GM21723 (cell line): ENCODE data around the gene SLC44A5.
"Not testable (repeated sequence)": the region's sequence is repeated elsewhere in the genome, so short reads cannot be mapped to it uniquely, and the experiment has no call there.

ENCODE experiments used
- ATAC-seq: cut with Tn5 transposase; IDR thresholded peaks from one replicate; pipeline ENCODE4 v1.9.1; 2021; ENCODE audit warnings: mild to moderate bottlenecking, moderate library complexity; ENCODE audit not compliant: unreplicated experiment

The SLC44A5 gene

GRCh38 chr1:75469586-75470173, 141.2 kb downstream of the SLC44A5 start:
- no peak for ATAC-seq

DNA sequence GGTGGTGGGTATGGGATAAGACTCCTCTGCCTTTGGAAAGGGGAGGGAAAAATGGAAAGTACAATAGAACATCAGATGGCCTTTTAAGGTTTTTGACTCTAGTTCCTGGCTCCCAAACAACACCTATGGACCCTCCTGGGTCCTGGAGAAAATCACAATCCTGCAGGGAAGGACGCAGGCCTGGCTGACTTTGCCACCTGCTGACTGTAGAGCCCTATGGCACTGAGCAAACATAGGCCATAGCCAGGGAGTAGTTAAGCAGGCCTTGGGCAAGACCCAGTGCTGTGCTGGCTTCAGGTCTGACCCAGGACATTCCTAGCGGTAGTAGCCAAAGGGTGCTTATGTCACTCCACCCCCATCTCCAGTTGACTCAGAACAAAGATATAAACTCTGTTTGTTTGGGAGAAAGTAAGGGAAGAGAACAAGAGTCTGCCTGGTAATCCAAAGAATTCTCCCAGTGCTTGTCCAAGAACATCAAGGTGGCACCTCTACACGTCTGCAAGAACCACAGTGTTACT, 149.0 kb downstream of the SLC44A5 start:
- ATAC-seq, result no peak

DNA sequence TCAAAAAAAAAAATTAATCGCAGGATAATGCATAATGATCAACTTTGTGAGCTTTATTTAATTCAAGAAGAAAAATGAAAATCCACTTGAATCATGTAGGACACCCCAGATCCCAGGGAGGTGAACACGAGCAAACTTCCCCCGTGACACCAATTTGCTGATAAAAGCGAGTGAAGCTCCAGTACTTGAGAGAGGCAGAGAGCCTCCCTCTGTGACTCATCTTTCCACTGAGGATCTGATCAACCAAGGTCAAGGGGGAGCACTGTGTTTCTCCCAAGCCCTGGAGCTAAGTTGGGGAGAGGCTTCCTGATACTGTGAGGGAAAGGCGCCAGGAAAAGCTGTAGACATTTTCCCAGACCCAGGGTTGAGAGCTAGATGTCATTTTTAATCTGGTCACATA, 160.9 kb downstream of the SLC44A5 start:
- no peak for ATAC-seq

- ATAC-seq, result no peak
These were observed 166.7 kb downstream of the SLC44A5 start for GRCh38 chr1:75444220-75444619.

GRCh38 chr1:75440274-75440673, 170.6 kb downstream of the SLC44A5 start:
- ATAC-seq, result no peak

- no peak for ATAC-seq
These were observed 172.6 kb downstream of the SLC44A5 start for GRCh38 chr1:75438355-75438754.

DNA sequence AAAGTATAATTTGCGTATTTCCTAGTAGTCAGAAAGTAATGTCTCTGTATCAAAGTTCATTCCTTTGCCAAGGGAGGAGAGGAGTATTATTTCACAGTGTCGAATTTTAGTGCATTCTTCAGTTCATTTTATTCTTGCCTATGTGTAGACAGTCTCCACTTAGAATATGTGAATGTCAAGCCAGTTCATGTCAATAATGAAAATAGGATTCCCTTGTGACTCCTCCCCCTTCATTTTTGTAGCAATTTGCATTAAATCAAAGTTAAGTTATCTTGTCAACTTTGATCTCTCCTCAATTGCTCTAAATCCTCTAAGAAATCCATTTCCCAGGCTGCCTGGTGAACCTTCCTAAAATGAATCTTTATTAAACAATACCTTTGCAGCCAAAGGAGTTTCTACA, 179.1 kb downstream of the SLC44A5 start:
- no peak for ATAC-seq

- ATAC-seq, result no peak
These were observed 180.4 kb downstream of the SLC44A5 start for GRCh38 chr1:75430526-75430925.

DNA sequence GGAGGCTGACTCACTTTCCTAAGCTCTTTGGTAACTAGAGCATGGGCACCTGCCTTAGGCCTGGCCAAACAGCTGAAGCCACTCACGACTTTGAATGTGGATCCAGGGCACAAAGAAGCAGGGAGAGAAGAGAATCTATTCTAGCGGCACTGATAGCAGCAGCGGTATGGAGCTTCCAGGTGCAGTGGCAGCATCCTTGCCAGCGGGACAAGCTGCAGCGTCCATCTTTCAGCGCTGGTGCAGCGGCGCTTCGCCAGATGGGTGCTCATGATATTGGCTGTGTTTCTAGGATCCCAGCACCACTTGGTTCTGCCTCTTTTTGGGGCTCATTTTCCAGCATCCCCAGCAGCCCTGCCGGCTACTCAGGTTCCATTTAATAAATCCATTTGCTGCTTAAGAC, 184.2 kb downstream of the SLC44A5 start:
- no peak for ATAC-seq

GRCh38 chr1:75425001-75425650, 185.8 kb downstream of the SLC44A5 start:
- no peak for ATAC-seq

- no peak for ATAC-seq
These were observed 187.3 kb downstream of the SLC44A5 start for GRCh38 chr1:75423616-75424015.

DNA sequence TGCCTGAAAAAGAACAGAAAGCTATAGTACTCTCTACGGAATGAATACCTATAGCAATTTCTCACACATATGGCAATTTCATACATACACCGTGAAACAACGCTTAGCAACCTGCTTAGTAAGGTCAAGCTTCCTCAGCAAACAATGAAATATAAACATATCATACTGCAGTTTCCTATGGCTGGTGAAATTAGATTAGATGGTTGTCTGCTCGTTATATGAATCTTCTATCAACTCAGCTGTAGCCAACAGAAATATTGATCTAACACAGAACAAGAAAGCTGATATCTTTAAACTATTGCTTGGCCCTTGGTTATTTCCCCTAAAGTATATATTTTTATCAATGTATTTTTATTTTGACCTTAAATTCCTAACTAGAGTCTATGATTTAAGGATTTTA, 187.8 kb downstream of the SLC44A5 start:
- ATAC-seq, result no peak

DNA sequence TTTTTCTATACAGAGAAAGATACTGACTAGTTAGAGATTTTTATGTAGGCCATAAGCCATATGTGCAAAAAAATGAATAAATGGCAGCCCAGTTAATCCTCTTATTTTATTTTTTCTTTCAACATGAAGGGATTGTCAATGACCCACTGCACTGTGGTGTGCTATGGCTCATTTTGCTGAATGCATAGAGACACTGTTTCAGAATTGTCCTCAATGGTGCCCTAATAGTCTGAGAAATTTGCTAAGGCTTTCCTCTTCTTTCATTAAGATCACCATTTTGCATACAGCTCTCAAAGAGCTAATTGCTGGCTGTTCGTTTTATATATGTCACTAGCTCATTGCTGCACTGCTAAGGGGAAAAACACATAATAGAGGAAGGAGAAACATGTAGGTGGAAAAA, 189.5 kb downstream of the SLC44A5 start:
- no peak for ATAC-seq

- ATAC-seq, result no peak
These were observed 195.7 kb downstream of the SLC44A5 start for GRCh38 chr1:75415187-75415586.

DNA sequence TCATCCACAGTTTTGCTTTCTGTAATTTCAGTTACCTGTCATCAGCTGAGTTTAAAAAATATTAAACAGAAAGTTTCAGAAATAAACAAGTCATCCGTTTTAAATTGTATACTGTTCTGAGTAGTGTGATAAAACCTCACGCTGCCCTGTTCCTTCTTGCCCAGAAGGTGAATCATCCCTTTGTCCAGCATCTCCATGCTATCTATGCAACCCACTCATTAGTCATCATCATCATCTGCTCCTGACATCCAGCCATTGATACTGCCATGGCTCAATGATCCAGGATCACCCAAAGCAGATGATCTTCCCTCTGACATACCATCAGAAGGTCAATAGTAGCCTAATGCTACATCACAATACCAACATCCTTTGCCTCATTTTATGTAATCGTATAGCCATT, 198.3 kb downstream of the SLC44A5 start:
- no peak for ATAC-seq

DNA sequence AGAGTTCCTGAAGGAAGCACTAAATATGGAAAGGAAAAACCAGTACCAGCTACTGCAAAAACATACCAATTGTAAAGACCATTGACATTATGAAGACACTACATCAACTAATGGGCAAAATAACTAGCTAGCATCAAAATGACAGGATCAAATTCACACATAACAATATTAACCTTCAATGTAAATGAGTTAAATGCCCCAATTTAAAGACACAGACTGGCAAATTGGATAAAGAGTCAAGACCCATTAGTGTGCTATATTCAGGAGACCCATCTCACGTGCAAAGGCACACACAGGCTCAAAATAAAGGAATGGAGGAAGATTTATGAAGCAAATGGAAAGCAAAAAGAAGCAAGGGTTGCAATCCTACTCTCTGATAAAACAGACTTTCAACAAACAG, 206.2 kb downstream of the SLC44A5 start:
- not testable (repeated sequence) for ATAC-seq

DNA sequence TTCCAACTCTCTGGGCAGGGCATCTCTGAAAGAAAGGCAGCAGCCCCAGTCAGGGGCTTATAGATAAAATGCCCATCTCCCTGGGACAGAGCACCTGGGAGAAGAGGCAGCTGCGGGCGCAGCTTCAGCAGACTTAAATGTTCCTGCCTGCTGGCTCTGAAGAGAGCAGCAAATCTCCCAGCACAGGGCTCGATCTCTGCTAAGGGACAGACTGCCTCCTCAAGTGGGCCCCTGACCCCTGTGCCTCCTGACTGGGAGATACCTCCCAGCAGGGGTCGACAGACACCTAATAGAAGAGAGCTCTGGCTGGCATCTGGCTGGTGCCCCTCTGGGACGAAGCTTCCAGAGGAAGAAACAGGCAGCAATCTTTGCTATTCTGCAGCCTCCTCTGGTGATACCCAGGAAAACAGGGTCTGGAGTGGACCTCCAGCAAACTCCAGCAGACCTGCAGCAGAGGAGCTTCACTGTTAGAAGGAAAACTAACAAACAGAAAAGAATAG, 207.7 kb downstream of the SLC44A5 start:
- not testable (repeated sequence) for ATAC-seq

DNA sequence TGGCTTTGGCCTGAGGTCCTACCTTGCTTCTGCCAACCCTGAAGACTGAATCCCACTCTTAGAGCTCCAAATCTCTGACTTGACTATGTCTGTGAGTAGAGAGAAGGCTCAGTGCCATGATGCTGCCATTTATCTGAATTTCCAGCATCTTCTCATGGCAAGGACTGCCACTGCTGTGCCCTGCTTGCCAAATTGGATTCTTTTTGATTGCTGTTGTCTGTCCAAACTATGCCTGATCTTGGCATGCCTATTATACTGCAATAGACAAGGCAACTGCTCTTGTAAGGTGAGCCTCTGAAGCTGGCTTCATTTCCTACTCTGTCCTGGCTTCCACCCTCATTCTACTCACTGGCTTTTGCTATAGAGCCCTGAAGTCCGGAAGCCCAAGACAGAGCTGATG, 210.2 kb downstream of the SLC44A5 start:
- ATAC-seq, result no peak

- peak; percentile 44 for ATAC-seq
These were observed 214.2 kb downstream of the SLC44A5 start for GRCh38 chr1:75396745-75397144.

DNA sequence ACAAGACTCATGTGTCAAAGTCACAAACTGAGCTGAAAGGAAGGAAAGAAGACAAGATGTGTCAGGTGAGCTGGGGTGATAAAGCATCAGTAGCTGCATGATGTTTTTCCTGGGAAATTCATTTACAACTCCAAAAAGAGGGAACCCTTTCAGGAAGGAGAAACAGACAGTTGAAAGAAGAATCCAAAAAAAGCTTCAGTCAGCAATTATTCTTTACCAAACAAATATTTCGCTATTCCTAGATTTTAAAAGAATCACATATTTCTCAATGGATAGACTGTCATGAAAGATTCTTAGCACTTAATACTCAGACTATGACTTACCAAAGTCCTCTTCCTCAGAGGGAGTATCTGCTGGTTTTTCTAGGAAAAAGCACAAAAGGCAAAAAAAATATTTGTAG, 214.7 kb downstream of the SLC44A5 start:
- ATAC-seq, result no peak

- peak; percentile 57 for ATAC-seq
These were observed 216.4 kb downstream of the SLC44A5 start for GRCh38 chr1:75394386-75395139.

DNA sequence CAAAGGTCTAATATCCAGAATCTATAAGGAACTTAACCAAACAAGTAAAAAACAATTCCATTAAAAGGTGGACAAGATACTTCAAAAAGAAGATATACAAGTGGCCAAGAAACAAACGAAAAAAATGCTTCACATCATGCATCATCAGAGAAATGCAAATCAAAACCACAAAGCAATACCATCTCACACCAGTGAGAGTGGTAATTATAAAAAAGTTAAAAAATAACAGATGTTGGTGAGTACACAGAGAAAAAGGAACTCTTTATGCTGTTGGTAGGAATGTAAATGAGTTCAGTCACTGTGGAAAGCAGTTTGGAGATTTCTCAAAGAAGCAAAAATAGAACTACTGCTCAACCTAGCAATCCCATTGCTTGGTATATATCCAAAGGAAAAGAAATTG, 218.6 kb downstream of the SLC44A5 start:
- ATAC-seq, result peak; percentile 71
